GM18526 (cell line): Measurements from ENCODE around the gene AVPR1B.

Experiments used
- POLR2A ChIP-seq: IDR thresholded peaks from 3 replicates; pipeline ENCODE4 v1.6.1; 2011; ENCODE audit not compliant: insufficient read length; ENCODE audit errors: extremely low read depth

Gene AVPR1B

GRCh38 chr1:206074839-206075238 is 42.3 kb downstream of the AVPR1B start:
- TF ChIP-seq POLR2A, result no peak

GRCh38 chr1:206070627-206071304 is 46.4 kb downstream of the AVPR1B start:
- no peak for TF ChIP-seq POLR2A

- TF ChIP-seq POLR2A, result no peak
Measured at GRCh38 chr1:206068314-206068713, 48.9 kb downstream of the AVPR1B start.

- TF ChIP-seq POLR2A, result no peak
Measured at GRCh38 chr1:206067486-206068227, 49.5 kb downstream of the AVPR1B start.

- TF ChIP-seq POLR2A, result no peak
Measured at GRCh38 chr1:206066479-206067171, 50.6 kb downstream of the AVPR1B start.

- no peak for TF ChIP-seq POLR2A
Measured at GRCh38 chr1:206065547-206066145, 51.5 kb downstream of the AVPR1B start.

- TF ChIP-seq POLR2A, result no peak
Measured at GRCh38 chr1:206062464-206062863, 54.7 kb downstream of the AVPR1B start.

- TF ChIP-seq POLR2A, result peak; percentile 2
Measured at GRCh38 chr1:206060844-206061243, 56.3 kb downstream of the AVPR1B start.
